T-cell (primary cell): ENCODE results near the gene SFMBT2. TPM values are rescaled to one million over a fixed set of nuclear protein-coding genes. Genes with fewer than 3 reads are reported as not detected.

Experiments
- ATAC-seq, 4 experiments: fragments of 200-7000 bp in 3 of 4; fragments of 150-1000 bp in 1 of 4; cut with Tn5 transposase; replicated peaks in 1 of 4; 1 replicate in 3 of 4; 2 replicates in 1 of 4; pipeline ENCODE4 v1.10.0; 2021; ENCODE audit warnings: moderate library complexity in 3 of 4, mild to moderate bottlenecking in 2 of 4, moderate number of reproducible peaks in 1 of 4
- CTCF ChIA-PET, 2 donors: fragments of 300-600 bp; sonication (Branson Sonifier 250); formaldehyde crosslinking; loops; one replicate each; lab custom pipeline; 2022; ENCODE audit warnings: antibody characterized with exemption in 2 of 2; lab: Charles Lee
- POLR2A ChIA-PET, 2 donors: fragments of 300-600 bp; sonication (Branson Sonifier 250); formaldehyde crosslinking; loops; one replicate each; lab custom pipeline; 2022; ENCODE audit warnings: antibody characterized with exemption in 2 of 2; lab: Charles Lee
- DNase-seq, 35 experiments: peaks; one replicate each; pipeline versions ENCODE4 v3.0.0 to v3.0.0-alpha.2; 2013 to 2023
- H3K27ac ChIP-seq: one replicate; pipeline ENCODE4 v1.5.1; 2013; ENCODE audit warnings: low read length
- H3K27me3 ChIP-seq, 2 experiments: replicated peaks in 1 of 2; 1 replicate in 1 of 2; 2 replicates in 1 of 2; pipeline versions ENCODE4 v1.6.1 to v1.7.0; 2013; ENCODE audit warnings: low read length in 1 of 2, mixed read lengths in 1 of 2; ENCODE audit not compliant: control insufficient read depth in 2 of 2, insufficient read depth in 2 of 2; ENCODE audit errors: extremely low read depth in 1 of 2
- H3K36me3 ChIP-seq, 2 donors: 1 replicate in 1 of 2; 2 replicates in 1 of 2; pipeline versions ENCODE4 v1.6.1 to v1.7.0; 2013; ENCODE audit warnings: low read length in 1 of 2; ENCODE audit not compliant: control insufficient read depth in 2 of 2, insufficient read depth in 1 of 2; ENCODE audit errors: extremely low read depth in 1 of 2
- H3K4me1 ChIP-seq, 2 experiments: 1 replicate in 1 of 2; 2 replicates in 1 of 2; pipeline versions ENCODE4 v1.6.1 to v1.7.0; 2013; ENCODE audit warnings: low read length in 2 of 2, mixed read lengths in 1 of 2; ENCODE audit not compliant: insufficient read depth in 2 of 2, control insufficient read depth in 1 of 2; ENCODE audit errors: extremely low read depth in 1 of 2
- H3K4me3 ChIP-seq, 2 donors: 1 replicate in 1 of 2; 2 replicates in 1 of 2; pipeline versions ENCODE4 v1.5.1 to v1.7.0; 2013; ENCODE audit warnings: mild to moderate bottlenecking in 2 of 2, low read length in 1 of 2, moderate library complexity in 1 of 2; ENCODE audit not compliant: control insufficient read depth in 1 of 2; ENCODE audit errors: extremely low read depth in 1 of 2
- H3K9me3 ChIP-seq: 2 replicates; pipeline ENCODE4 v1.7.0; 2013
- H3K27ac Mint-ChIP-seq, 2 donors: one replicate each; pipeline ENCODE4 v1.8.0; 2020 to 2021; ENCODE audit warnings: mild to moderate bottlenecking in 2 of 2, mixed read lengths in 2 of 2
- H3K27me3 Mint-ChIP-seq, 2 donors: one replicate each; pipeline ENCODE4 v1.8.0; 2021 to 2022; ENCODE audit warnings: mixed read lengths in 2 of 2
- H3K36me3 Mint-ChIP-seq: one replicate; pipeline ENCODE4 v1.8.0; 2021; ENCODE audit warnings: mixed read lengths
- H3K4me1 Mint-ChIP-seq, 3 donors: one replicate each; pipeline ENCODE4 v1.8.0; 2020 to 2022; ENCODE audit warnings: mixed read lengths in 3 of 3, mild to moderate bottlenecking in 1 of 3
- H3K4me3 Mint-ChIP-seq, 3 donors: one replicate each; pipeline ENCODE4 v1.8.0; 2020 to 2022; ENCODE audit warnings: mild to moderate bottlenecking in 3 of 3, mixed read lengths in 3 of 3, moderate library complexity in 3 of 3
- H3K9me3 Mint-ChIP-seq, 3 donors: one replicate each; pipeline ENCODE4 v1.8.0; 2020 to 2022; ENCODE audit warnings: mixed read lengths in 3 of 3
- WGBS: methylation state at CpG from one replicate; pipeline ENCODE4 v1.1.5; 2013; ENCODE audit warnings: missing lambda C conversion rate; ENCODE audit not compliant: insufficient coverage; 5-methylcytosine and 5-hydroxymethylcytosine counted together
- total RNA-seq, 35 experiments: library from RNA in 6 of 35; stranded (reverse) in 6 of 35; fragments of 120-200 nt in 1 of 35; gene quantifications; one replicate each; pipeline versions ENCODE4 v1.2.1 to v1.2.4 and lab custom pipeline; 2013 to 2026

SFMBT2 gene
- total RNA-seq, 5 donors from 2014 or later (not counting 1 experiment from before 2014, with no cell fraction given) = 32.7 to 38.3 (median 36.8) TPM

DNA sequence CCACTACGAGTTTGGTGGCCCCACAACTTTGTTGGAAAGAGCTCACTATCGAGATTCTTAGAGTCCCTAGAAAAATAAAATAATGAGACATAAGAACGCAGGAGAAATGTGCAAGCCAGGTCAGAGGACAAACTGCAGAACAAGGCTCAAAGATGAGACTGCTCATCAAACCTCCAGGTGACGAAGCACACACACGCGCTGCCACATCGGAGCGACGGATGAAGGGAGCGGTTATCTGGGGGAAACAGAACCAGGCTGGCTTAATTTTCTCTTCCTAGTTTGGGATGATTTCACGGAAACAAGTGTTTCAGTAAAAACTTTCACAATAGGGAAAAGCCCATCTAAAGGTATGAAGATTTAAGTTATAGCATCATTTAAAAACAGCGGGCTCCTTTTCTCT is 231.3 kb downstream of the SFMBT2 start:
- Histone ChIP-seq H3K4me1 (peaks cover 0 to 2% of the 10 kb centered on the region in 2 experiments), H3K4me3 (no peak overlapping the region), H3K36me3 (peaks cover 11 to 43% of the 10 kb centered on the region in 2 donors), H3K9me3 (no peaks in the 10 kb centered on the region), H3K27ac (no peak overlapping the region), H3K27me3 (no peaks in the 10 kb centered on the region)
- Mint-ChIP-seq H3K27me3 (no peaks in the 10 kb centered on the region), H3K27ac (no peak overlapping the region), H3K9me3 (peaks cover 5 to 15% (median 13%) of the 10 kb centered on the region in 3 donors), H3K36me3 (peaks cover 63% of the 10 kb centered on the region), H3K4me1 (peaks cover 0 to 7% (median 3%) of the 10 kb centered on the region in 3 donors), H3K4me3 (no peak overlapping the region)
- ChIA-PET CTCF (interaction anchor here (0.7 kb wide), 2 partner anchors 10 to 161 kb away, joined by 3 to 4 read pairs; no protein-coding TSS in a partner anchor), POLR2A (interaction anchor here in 1 of 2 donors (0.7 kb wide), 2 partner anchors 95 to 1017 kb away, joined by 5 to 6 read pairs; no protein-coding TSS in a partner anchor)
- no peak for DNase-seq
- no peak for ATAC-seq
- 100% methylated on average over 4 of the region's 12 CpGs for whole genome bisulfite sequencing

DNA sequence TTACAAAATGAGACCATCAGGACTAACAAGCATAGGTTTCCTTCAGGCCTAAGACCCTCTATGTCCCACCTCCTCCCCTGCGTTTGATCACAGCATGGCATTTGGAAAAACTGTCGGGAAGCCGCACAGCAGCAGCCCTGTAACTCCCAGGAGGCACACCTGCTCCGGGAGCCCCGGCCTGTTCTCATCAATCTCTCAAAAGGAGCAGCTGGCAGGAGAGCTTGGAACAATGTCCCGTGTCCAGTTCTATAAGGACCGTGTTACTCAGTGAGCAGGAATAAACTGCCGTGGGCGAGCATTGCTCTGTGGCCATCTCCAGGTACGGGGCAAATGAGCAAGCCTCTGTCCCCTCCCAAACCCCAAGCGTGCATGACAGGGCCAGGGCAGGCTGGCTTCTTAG is 236.9 kb downstream of the SFMBT2 start:
- ATAC-seq (no peak), DNase-seq (no peak)
- ChIA-PET CTCF (no interaction called here), POLR2A (no interaction called here)
- Histone ChIP-seq H3K4me1 (no peaks in the 10 kb centered on the region), H3K4me3 (no peak overlapping the region), H3K36me3 (peaks cover 30 to 82% of the 10 kb centered on the region in 2 donors), H3K27ac (no peak overlapping the region), H3K27me3 (no peaks in the 10 kb centered on the region), H3K9me3 (no peaks in the 10 kb centered on the region)
- Mint-ChIP-seq H3K4me1 (no peaks in the 10 kb centered on the region), H3K9me3 (peaks cover 5 to 15% (median 13%) of the 10 kb centered on the region in 3 donors), H3K36me3 (peaks cover 76% of the 10 kb centered on the region), H3K27ac (no peak overlapping the region), H3K4me3 (no peak overlapping the region), H3K27me3 (no peaks in the 10 kb centered on the region)
- 99% methylated on average over 7 of the region's 11 CpGs for WGBS

DNA sequence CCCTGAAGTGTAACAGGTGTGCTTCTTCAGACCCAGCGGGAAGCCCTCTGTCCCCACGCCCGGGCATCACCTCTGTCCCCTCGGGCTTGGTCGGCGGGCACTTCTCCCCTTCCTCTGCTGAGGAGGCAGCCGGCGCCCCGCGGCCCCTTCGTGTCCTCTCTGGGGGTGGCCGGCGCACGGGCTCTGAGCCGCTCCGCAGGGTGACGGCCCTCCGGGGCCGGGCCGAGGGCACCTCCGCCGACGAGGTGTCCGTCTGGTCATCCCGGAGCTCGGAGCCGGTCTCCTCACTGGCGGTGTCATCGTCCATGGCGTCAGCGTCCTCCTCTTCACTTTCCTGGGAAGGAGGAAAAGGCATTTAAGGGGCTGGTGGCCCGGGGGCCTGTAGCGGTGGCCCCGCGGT is 239.0 kb downstream of the SFMBT2 start:
- H3K27me3 ChIP-seq = no peaks in the 10 kb centered on the region
- CTCF ChIA-PET = no interaction called here
- 98% methylated on average over 24 of the region's 35 CpGs for WGBS

DNA sequence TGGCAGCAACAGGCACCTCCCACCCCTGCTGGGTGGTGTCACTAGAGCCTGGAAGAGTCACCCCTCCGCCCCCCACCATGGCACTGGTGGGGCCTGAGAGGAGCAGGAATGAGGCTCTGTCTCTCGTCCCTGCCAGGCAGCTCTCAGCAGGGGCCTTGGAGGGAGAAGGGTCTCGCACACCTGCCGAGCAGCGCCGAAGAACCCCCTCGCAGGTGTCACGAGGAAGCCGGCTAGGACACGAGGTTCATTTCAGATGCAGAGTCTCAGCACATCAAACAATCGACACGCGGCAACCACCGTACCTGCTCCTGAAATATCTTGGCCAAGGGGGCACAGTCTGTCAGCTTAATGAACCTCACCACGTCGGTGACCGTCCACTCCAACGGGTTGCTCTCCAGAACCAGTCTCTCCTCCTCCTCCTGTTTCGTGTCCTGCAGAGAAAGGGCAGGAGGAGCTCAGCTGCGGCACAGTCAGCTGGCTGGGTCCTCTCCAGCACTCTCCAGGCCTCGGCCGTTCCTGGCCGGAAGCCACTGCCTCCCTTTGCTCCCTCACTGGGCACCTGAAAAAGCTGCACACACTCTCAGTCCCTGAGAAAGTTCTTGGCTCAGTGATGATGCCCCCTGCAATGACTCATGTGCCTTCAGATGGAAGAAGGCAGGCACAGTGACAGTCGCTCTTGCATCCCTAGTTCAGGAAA is 240.1 kb downstream of the SFMBT2 start:
- peaks cover 4 to 9% (median 5%) of the 10 kb centered on the region in 3 donors for H3K9me3 Mint-ChIP-seq
- no peak overlapping the region for H3K4me3 ChIP-seq
- 96% methylated on average over 22 of the region's 24 CpGs for WGBS
- H3K27ac ChIP-seq = no peak overlapping the region
- H3K27me3 ChIP-seq = no peaks in the 10 kb centered on the region
- H3K36me3 Mint-ChIP-seq = peaks cover 71% of the 10 kb centered on the region
- no peaks in the 10 kb centered on the region for H3K27me3 Mint-ChIP-seq
- H3K36me3 ChIP-seq = peaks cover 21 to 77% of the 10 kb centered on the region in 2 donors
- ATAC-seq = no peak
- H3K27ac Mint-ChIP-seq = no peak overlapping the region
- no peaks in the 10 kb centered on the region for H3K9me3 ChIP-seq
- no peak overlapping the region for H3K4me3 Mint-ChIP-seq
- CTCF ChIA-PET = no interaction called here
- POLR2A ChIA-PET = no interaction called here
- no peak for DNase-seq
- H3K4me1 Mint-ChIP-seq = no peaks in the 10 kb centered on the region
- H3K4me1 ChIP-seq = no peaks in the 10 kb centered on the region

More for the DNA sequence above, 239.0 kb downstream of the SFMBT2 start:
- no peak for ATAC-seq
- Histone ChIP-seq H3K4me1 (no peaks in the 10 kb centered on the region), H3K4me3 (no peak overlapping the region), H3K36me3 (peaks cover 25 to 79% of the 10 kb centered on the region in 2 donors), H3K9me3 (no peaks in the 10 kb centered on the region), H3K27ac (no peak overlapping the region)
- no peaks in the 10 kb centered on the region for H3K27me3 Mint-ChIP-seq
- DNase-seq = no peak
- no peak overlapping the region for H3K4me3 Mint-ChIP-seq
- POLR2A ChIA-PET = no interaction called here
- no peaks in the 10 kb centered on the region for H3K4me1 Mint-ChIP-seq
- no peak overlapping the region for H3K27ac Mint-ChIP-seq
- peaks cover 75% of the 10 kb centered on the region for H3K36me3 Mint-ChIP-seq
- peaks cover 5 to 13% (median 12%) of the 10 kb centered on the region in 3 donors for H3K9me3 Mint-ChIP-seq

- POLR2A ChIA-PET = no interaction called here
- Mint-ChIP-seq H3K36me3 (peaks cover 65% of the 10 kb centered on the region), H3K27me3 (no peaks in the 10 kb centered on the region), H3K9me3 (no peaks in the 10 kb centered on the region), H3K4me1 (no peaks in the 10 kb centered on the region), H3K27ac (no peak overlapping the region), H3K4me3 (no peak overlapping the region)
- CTCF ChIA-PET = interaction anchor here (0.5 to 0.6 kb wide), 4 partner anchors 9 to 771 kb away, joined by 3 to 4 read pairs (median 4); no protein-coding TSS in a partner anchor
- DNase-seq (no peak), ATAC-seq (no peak)
- no peaks in the 10 kb centered on the region for H3K4me1 ChIP-seq
- peaks cover 17 to 65% of the 10 kb centered on the region in 2 donors for H3K36me3 ChIP-seq
- no peak overlapping the region for H3K27ac ChIP-seq
- H3K27me3 ChIP-seq = no peaks in the 10 kb centered on the region
- H3K4me3 ChIP-seq = no peak overlapping the region
- no peaks in the 10 kb centered on the region for H3K9me3 ChIP-seq
- 96% methylated on average over 10 of the region's 13 CpGs for WGBS
Observed at GRCh38 chr10:7168414-7168813, 242.4 kb downstream of the SFMBT2 start.

DNA sequence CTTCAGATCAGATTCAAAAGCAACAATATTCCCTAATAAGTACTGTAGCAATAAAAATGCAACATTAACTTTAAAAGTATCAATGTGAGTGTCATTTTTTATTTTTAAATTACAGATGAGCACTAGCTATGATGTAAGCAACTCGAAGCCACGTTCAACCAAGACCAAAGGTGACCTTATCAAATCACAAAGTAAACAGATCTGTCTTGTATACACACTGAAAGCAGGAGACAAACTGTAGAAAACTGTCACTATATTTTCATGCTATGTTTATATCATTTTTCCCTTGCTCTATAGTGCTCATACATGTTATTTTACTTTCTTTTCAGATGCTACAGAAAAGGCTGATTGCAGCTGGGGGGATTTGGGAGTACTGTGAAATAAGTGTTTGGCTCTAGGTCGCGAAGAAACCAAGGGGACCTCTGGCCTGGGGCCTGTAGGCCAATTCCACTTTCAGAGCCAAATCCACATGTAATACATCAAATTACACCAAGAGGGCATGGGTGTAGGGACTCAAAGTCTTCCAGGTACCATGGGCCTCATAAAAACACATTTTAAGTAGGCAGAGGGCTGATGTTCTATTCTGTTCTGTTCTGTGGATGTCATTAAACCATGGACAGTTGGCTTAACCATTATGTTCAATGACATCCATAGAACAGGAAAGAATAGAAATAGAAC is 245.2 kb downstream of the SFMBT2 start:
- Histone ChIP-seq H3K4me1 (peaks cover 0 to under 1% of the 10 kb centered on the region in 2 experiments), H3K27ac (no peak overlapping the region), H3K9me3 (no peaks in the 10 kb centered on the region), H3K27me3 (no peaks in the 10 kb centered on the region), H3K36me3 (peaks cover 28 to 64% of the 10 kb centered on the region in 2 donors), H3K4me3 (no peak overlapping the region)
- peaks cover 0 to 7% (median 3%) of the 10 kb centered on the region in 3 donors for H3K4me1 Mint-ChIP-seq
- H3K27ac Mint-ChIP-seq = peak overlapping the region in 1 of 2 donors; percentile 40
- no peaks in the 10 kb centered on the region for H3K27me3 Mint-ChIP-seq
- H3K4me3 Mint-ChIP-seq = no peak overlapping the region
- no CpG with 5 or more reads among the region's 4 CpGs for WGBS
- POLR2A ChIA-PET = interaction anchor here in 1 of 2 donors (0.7 kb wide), 1 partner anchor 214 kb away, joined by 4 read pairs; no protein-coding TSS in a partner anchor
- H3K36me3 Mint-ChIP-seq = peaks cover 62% of the 10 kb centered on the region
- ATAC-seq (no peak), DNase-seq (no peak)
- CTCF ChIA-PET = interaction anchor here in 1 of 2 donors (1.6 kb wide), 1 partner anchor 246 kb away, joined by 4 read pairs; no protein-coding TSS in a partner anchor
- H3K9me3 Mint-ChIP-seq = no peaks in the 10 kb centered on the region
